Kidney epithelial cell (primary cell): Measurements from ENCODE around the gene GCK. TPM values are rescaled to one million over a fixed set of nuclear protein-coding genes. Genes with fewer than 3 reads are reported as not detected.

Source experiments
- DNase-seq: peaks from one replicate; pipeline ENCODE4 v3.0.0-alpha.2; 2010; ENCODE audit warnings: low read depth
- H3K27me3 ChIP-seq: 2 replicates; pipeline ENCODE4 v1.6.0; 2011; ENCODE audit warnings: low read length; ENCODE audit not compliant: control insufficient read depth, insufficient read depth
- H3K36me3 ChIP-seq: 2 replicates; pipeline ENCODE4 v1.5.1; 2011; ENCODE audit warnings: low read length; ENCODE audit not compliant: control insufficient read depth, insufficient read depth
- H3K4me3 ChIP-seq: 2 replicates; pipeline ENCODE4 v1.5.1; 2011; ENCODE audit warnings: low read depth, mild to moderate bottlenecking, control low read depth, low read length
- CTCF ChIP-seq: IDR thresholded peaks from 2 replicates; pipeline ENCODE4 v1.5.1; 2011; ENCODE audit warnings: mild to moderate bottlenecking, moderate library complexity, low read length, control low read depth, inconsistent platforms; ENCODE audit not compliant: insufficient read depth, poor library complexity, severe bottlenecking
- total RNA-seq: library from RNA; depleted of rRNA; stranded (reverse); fragments of >200 nt; gene quantifications from 2 replicates; pipeline ENCODE4 v1.2.3, GENCODE V29; 2015

The GCK gene
- total RNA-seq, 1 donor from 2014 or later = 2.3 TPM

- DNase-seq = no peak
- Histone ChIP-seq H3K36me3 (peaks cover 2% of the 10 kb centered on the region), H3K27me3 (no peaks in the 10 kb centered on the region), H3K4me3 (no peak overlapping the region)
- TF ChIP-seq CTCF = no peak
These were observed 24.7 kb upstream of the GCK start for GRCh38 chr7:44213877-44214388.

- TF ChIP-seq CTCF = no peak
- Histone ChIP-seq H3K4me3 (no peak overlapping the region), H3K36me3 (peaks cover 2% of the 10 kb centered on the region), H3K27me3 (no peaks in the 10 kb centered on the region)
- no peak for DNase-seq
These were observed 24.1 kb upstream of the GCK start for GRCh38 chr7:44213206-44213876.

- Histone ChIP-seq H3K27me3 (no peaks in the 10 kb centered on the region), H3K36me3 (peaks cover 2% of the 10 kb centered on the region), H3K4me3 (no peak overlapping the region)
- DNase-seq = no peak
- TF ChIP-seq CTCF = no peak
These were observed 23.4 kb upstream of the GCK start for GRCh38 chr7:44212581-44213184.

- no peak for TF ChIP-seq CTCF
- no peak overlapping the region for H3K4me3 ChIP-seq
- peaks cover 2% of the 10 kb centered on the region for H3K36me3 ChIP-seq
- no peak for DNase-seq
- H3K27me3 ChIP-seq = no peaks in the 10 kb centered on the region
These were observed 22.8 kb upstream of the GCK start for GRCh38 chr7:44212018-44212417.

GRCh38 chr7:44211126-44211675, 22.0 kb upstream of the GCK start:
- Histone ChIP-seq H3K4me3 (no peak overlapping the region), H3K27me3 (no peaks in the 10 kb centered on the region), H3K36me3 (peaks cover 2% of the 10 kb centered on the region)
- TF ChIP-seq CTCF = no peak
- no peak for DNase-seq
